GM18909 (cell line): Measurements from ENCODE around the gene MGP.

Experiments
- ATAC-seq: cut with Tn5 transposase; IDR thresholded peaks from one replicate; pipeline ENCODE4 v1.9.1; 2021; ENCODE audit warnings: mild to moderate bottlenecking; ENCODE audit not compliant: unreplicated experiment, poor library complexity

The MGP gene

GRCh38 chr12:14833952-14834351 lies 51.7 kb downstream of the MGP start:
- ATAC-seq: no peak

GRCh38 chr12:14833336-14833735 lies 52.3 kb downstream of the MGP start:
- ATAC-seq: no peak
